Neural cell (in vitro differentiated cells): Measurements from ENCODE around the gene TCF15. TPM values are rescaled to one million over a fixed set of nuclear protein-coding genes. Genes with fewer than 3 reads are reported as not detected.

ENCODE experiments used
- H2AFZ ChIP-seq: fragments of 200-600, 300-800 bp; sonication (generic), shearing (Covaris generic); 2 replicates; pipeline ENCODE4 v1.6.0; 2014; ENCODE audit warnings: low read depth, mild to moderate bottlenecking, antibody characterized with exemption, low read length, moderate library complexity
- H3F3A ChIP-seq: fragments of 200-600 bp; shearing (Covaris generic); 2 replicates; pipeline ENCODE4 v1.6.1; 2016; ENCODE audit warnings: mild to moderate bottlenecking, moderate library complexity, mixed read lengths, antibody characterized with exemption, low read length; ENCODE audit not compliant: insufficient read depth, poor library complexity, severe bottlenecking
- H3K27ac ChIP-seq: fragments of 200-600, 300-800 bp; sonication (generic), shearing (Covaris generic); 2 replicates; pipeline ENCODE4 v1.5.1; 2014; ENCODE audit warnings: mild to moderate bottlenecking, low read length, moderate library complexity
- H3K27me3 ChIP-seq: fragments of 300-800, 200-600 bp; sonication (generic), shearing (Covaris generic); 2 replicates; pipeline ENCODE4 v1.6.0; 2014; ENCODE audit warnings: mild to moderate bottlenecking, low read depth, low read length, moderate library complexity; ENCODE audit not compliant: insufficient read depth
- H3K36me3 ChIP-seq: fragments of 300-800, 200-600 bp; sonication (generic), shearing (Covaris generic); 2 replicates; pipeline ENCODE4 v1.5.1; 2014; ENCODE audit warnings: mild to moderate bottlenecking, antibody characterized with exemption, low read length, moderate library complexity; ENCODE audit not compliant: insufficient read depth
- H3K4me2 ChIP-seq: fragments of 300-800, 200-600 bp; sonication (generic), shearing (Covaris generic); 2 replicates; pipeline ENCODE4 v1.6.0; 2014; ENCODE audit warnings: mild to moderate bottlenecking, low read length
- H3K4me3 ChIP-seq: fragments of 300-800, 200-600 bp; sonication (generic), shearing (Covaris generic); 2 replicates; pipeline ENCODE4 v1.5.1; 2014; ENCODE audit warnings: mild to moderate bottlenecking, low read length, moderate library complexity
- H3K79me2 ChIP-seq: fragments of 200-600 bp; shearing (Covaris generic); replicated peaks from 2 replicates; pipeline ENCODE4 v1.6.0; 2014; ENCODE audit warnings: mild to moderate bottlenecking, low read length, moderate library complexity; ENCODE audit not compliant: insufficient read depth
- H3K9ac ChIP-seq: fragments of 300-800, 200-600 bp; sonication (generic), shearing (Covaris generic); 2 replicates; pipeline ENCODE4 v1.6.1; 2016; ENCODE audit warnings: mild to moderate bottlenecking, low read length, mixed read lengths
- H3K9me2 ChIP-seq: fragments of 200-600 bp; shearing (Covaris generic); 2 replicates; pipeline ENCODE4 v1.6.1; 2016; ENCODE audit warnings: mild to moderate bottlenecking, low read length, mixed read lengths; ENCODE audit not compliant: insufficient read depth
- H3K9me3 ChIP-seq: fragments of 200-600, 300-800 bp; sonication (generic), shearing (Covaris generic); 2 replicates; pipeline ENCODE4 v1.6.1; 2016; ENCODE audit warnings: mild to moderate bottlenecking, mixed run types, low read length, moderate library complexity, mixed read lengths
- H4K20me1 ChIP-seq: fragments of 200-600 bp; shearing (Covaris generic); 2 replicates; pipeline ENCODE4 v1.6.1; 2016; ENCODE audit warnings: mild to moderate bottlenecking, mixed run types; ENCODE audit not compliant: insufficient read depth
- CTCF ChIP-seq: fragments of 450-650 bp; IDR thresholded peaks from 2 replicates; pipeline ENCODE4 v1.5.1; 2014; ENCODE audit warnings: antibody characterized with exemption, mild to moderate bottlenecking, moderate library complexity; ENCODE audit not compliant: poor library complexity, severe bottlenecking
- EP300 ChIP-seq: fragments of 450-650 bp; conservative IDR thresholded peaks from 2 replicates; pipeline ENCODE4 v1.6.1; 2014; ENCODE audit warnings: antibody characterized with exemption, mild to moderate bottlenecking, moderate library complexity; ENCODE audit not compliant: poor library complexity, severe bottlenecking
- EZH2 ChIP-seq: fragments of 200-600, 300-800 bp; shearing (Covaris generic), sonication (generic); IDR thresholded peaks from 2 replicates; pipeline ENCODE4 v1.6.1; 2014; ENCODE audit warnings: antibody characterized with exemption, low read length, borderline replicate concordance, mild to moderate bottlenecking; ENCODE audit not compliant: insufficient read depth, poor library complexity, severe bottlenecking
- MXI1 ChIP-seq: fragments of 450-650 bp; conservative IDR thresholded peaks from 2 replicates; pipeline ENCODE4 v1.6.1; 2014; ENCODE audit warnings: antibody characterized with exemption, mild to moderate bottlenecking; ENCODE audit not compliant: poor library complexity, severe bottlenecking
- POLR2AphosphoS5 ChIP-seq: IDR thresholded peaks from 2 replicates; pipeline ENCODE4 v1.6.1; 2012
- RAD21 ChIP-seq: fragments of 450-650 bp; conservative IDR thresholded peaks from 2 replicates; pipeline ENCODE4 v1.6.1; 2014; ENCODE audit warnings: antibody characterized with exemption, mild to moderate bottlenecking, moderate library complexity
- REST ChIP-seq: IDR thresholded peaks from 2 replicates; pipeline ENCODE4 v1.6.1; 2012; ENCODE audit warnings: borderline replicate concordance
- SMC3 ChIP-seq: fragments of 450-650 bp; conservative IDR thresholded peaks from 2 replicates; pipeline ENCODE4 v1.6.1; 2014; ENCODE audit warnings: antibody characterized with exemption, mild to moderate bottlenecking, moderate library complexity; ENCODE audit not compliant: poor library complexity
- TAF1 ChIP-seq: IDR thresholded peaks from 2 replicates; pipeline ENCODE4 v1.6.1; 2012; ENCODE audit warnings: low read depth
- polyA plus RNA-seq: library from polyadenylated mRNA; depleted of rRNA; stranded (reverse); fragments of >200 nt; gene quantifications from 2 replicates; pipeline ENCODE4 v1.2.3, GENCODE V29; 2014

TCF15 gene
- polyA plus RNA-seq, 1 donor from 2014 or later: not detected

- Histone ChIP-seq H2AFZ (no peak overlapping the region), H3K4me2 (no peak overlapping the region), H3K27me3 (no peaks in the 10 kb centered on the region), H4K20me1 (no peaks in the 10 kb centered on the region), H3K27ac (no peak overlapping the region), H3K36me3 (no peaks in the 10 kb centered on the region), H3K79me2 (no peaks in the 10 kb centered on the region), H3K9me2 (no peaks in the 10 kb centered on the region), H3F3A (no peaks in the 10 kb centered on the region), H3K9ac (no peak overlapping the region), H3K9me3 (no peaks in the 10 kb centered on the region), H3K4me3 (no peak overlapping the region)
- TF ChIP-seq SMC3: no peak
- no peak for TF ChIP-seq EZH2
- TF ChIP-seq CTCF: no peak
Measured at GRCh38 chr20:641516-641875, 31.4 kb upstream of the TCF15 start.

- no peaks in the 10 kb centered on the region for H3K9me3 ChIP-seq
- H2AFZ ChIP-seq: no peak overlapping the region
- no peak overlapping the region for H3K4me2 ChIP-seq
- no peaks in the 10 kb centered on the region for H3K9me2 ChIP-seq
- H3K36me3 ChIP-seq: no peaks in the 10 kb centered on the region
- no peaks in the 10 kb centered on the region for H3F3A ChIP-seq
- H3K27ac ChIP-seq: no peak overlapping the region
- no peak overlapping the region for H3K4me3 ChIP-seq
- no peaks in the 10 kb centered on the region for H4K20me1 ChIP-seq
- no peak overlapping the region for H3K9ac ChIP-seq
- no peaks in the 10 kb centered on the region for H3K79me2 ChIP-seq
- TF ChIP-seq SMC3 (no peak), REST (no peak), RAD21 (no peak), POLR2AphosphoS5 (no peak), EZH2 (no peak), CTCF (no peak), TAF1 (no peak), EP300 (no peak), MXI1 (no peak)
- H3K27me3 ChIP-seq: no peaks in the 10 kb centered on the region
Measured at GRCh38 chr20:640674-641515, 30.8 kb upstream of the TCF15 start.
